Esophagus muscularis mucosa (tissue), 3 donors: ENCODE results near the gene RTKN.

ENCODE experiments used
- EP300 ChIP-seq: sonication (generic); formaldehyde crosslinking; IDR thresholded peaks from one replicate; pipeline ENCODE4 v1.6.1; 2017; ENCODE audit warnings: antibody characterized with exemption
- TF ChIP-seq, protein P1 (sequence below), 3 experiments: fragments of 200-600 bp in 2 of 3; fragments of 450-650 bp in 1 of 3; sonication (generic) in 2 of 3; IDR thresholded peaks; one replicate each; pipeline ENCODE4 v1.5.1; 2017 to 2019; ENCODE audit warnings: antibody characterized with exemption in 3 of 3, mild to moderate bottlenecking in 2 of 3, moderate library complexity in 1 of 3

- no peak for TF ChIP-seq EP300
- TF ChIP-seq, protein P1, sequence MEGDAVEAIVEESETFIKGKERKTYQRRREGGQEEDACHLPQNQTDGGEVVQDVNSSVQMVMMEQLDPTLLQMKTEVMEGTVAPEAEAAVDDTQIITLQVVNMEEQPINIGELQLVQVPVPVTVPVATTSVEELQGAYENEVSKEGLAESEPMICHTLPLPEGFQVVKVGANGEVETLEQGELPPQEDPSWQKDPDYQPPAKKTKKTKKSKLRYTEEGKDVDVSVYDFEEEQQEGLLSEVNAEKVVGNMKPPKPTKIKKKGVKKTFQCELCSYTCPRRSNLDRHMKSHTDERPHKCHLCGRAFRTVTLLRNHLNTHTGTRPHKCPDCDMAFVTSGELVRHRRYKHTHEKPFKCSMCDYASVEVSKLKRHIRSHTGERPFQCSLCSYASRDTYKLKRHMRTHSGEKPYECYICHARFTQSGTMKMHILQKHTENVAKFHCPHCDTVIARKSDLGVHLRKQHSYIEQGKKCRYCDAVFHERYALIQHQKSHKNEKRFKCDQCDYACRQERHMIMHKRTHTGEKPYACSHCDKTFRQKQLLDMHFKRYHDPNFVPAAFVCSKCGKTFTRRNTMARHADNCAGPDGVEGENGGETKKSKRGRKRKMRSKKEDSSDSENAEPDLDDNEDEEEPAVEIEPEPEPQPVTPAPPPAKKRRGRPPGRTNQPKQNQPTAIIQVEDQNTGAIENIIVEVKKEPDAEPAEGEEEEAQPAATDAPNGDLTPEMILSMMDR (IDR thresholded peaks at IDR 0.05) = no peak
Observed at GRCh38 chr2:74486141-74486540, 44.4 kb upstream of the RTKN start.
